K562 (cell line): ENCODE measurements around the gene DIP2C. TPM values are rescaled to one million over a fixed set of nuclear protein-coding genes. Genes with fewer than 3 reads are reported as not detected.

Source experiments
- ATAC-seq: fragments of 200-7000 bp; cut with Tn5 transposase; 3 replicates; pipeline ENCODE4 v1.9.1; 2020; ENCODE audit warnings: moderate library complexity
- BruUV-seq: library from RNA; stranded (reverse); fragments of 400-500 nt; replicated peaks from 2 replicates; lab custom pipeline; 2021; lab: Mats Ljungman, UMichigan
- CTCF ChIA-PET: fragments of 300-600 bp; formaldehyde crosslinking; extraction: SDS; loops from one replicate; lab custom pipeline; 2021; ENCODE audit warnings: low intra/inter-chr PET ratio; lab: Yijun Ruan, JAX
- POLR2A ChIA-PET: fragments of 300-600, 350-650 bp; sonication (Branson Sonifier 250); formaldehyde crosslinking; extraction: SDS; loops from one replicate; lab custom pipeline; 2021; ENCODE audit warnings: antibody characterized with exemption, inconsistent platforms; lab: Yijun Ruan, JAX
- DNase-seq, 4 experiments: peaks; one replicate each; pipeline versions ENCODE4 v3.0.0 to v3.0.0-alpha.2; 2011 to 2018; ENCODE audit warnings: low spot score in 3 of 4, mixed read lengths in 3 of 4; ENCODE audit errors: extremely low read depth in 1 of 4
- FAIRE-seq: peaks from 2 replicates; lab custom pipeline; 2011; peaks lifted over from hg19 to GRCh38; lab: Jason Lieb, UNC
- H2AFZ ChIP-seq: 2 replicates; pipeline ENCODE4 v1.6.0; 2011; ENCODE audit warnings: low read depth, low read length, control low read depth, inconsistent platforms
- H3K27ac ChIP-seq: fragments of 200-600 bp; 3 replicates; pipeline ENCODE4 v1.8.0; 2011; ENCODE audit warnings: low read depth, mild to moderate bottlenecking, control low read depth, inconsistent platforms, low read length, moderate library complexity, mixed read lengths; ENCODE audit errors: extremely low read depth
- H3K27me3 ChIP-seq, 2 experiments: fragments of 300-600 bp in 1 of 2; 2 replicates in 1 of 2; 3 replicates in 1 of 2; pipeline versions ENCODE4 v1.6.0 to v1.8.0; 2011; ENCODE audit warnings: inconsistent platforms in 2 of 2, low read length in 2 of 2, mild to moderate bottlenecking in 1 of 2, mixed read lengths in 1 of 2, moderate library complexity in 1 of 2; ENCODE audit not compliant: control insufficient read depth in 2 of 2, insufficient read depth in 2 of 2
- H3K36me3 ChIP-seq: fragments of 300-600 bp; 3 replicates; pipeline ENCODE4 v1.8.0; 2011; ENCODE audit warnings: mild to moderate bottlenecking, low read length, inconsistent platforms; ENCODE audit not compliant: control insufficient read depth, insufficient read depth
- H3K4me1 ChIP-seq, 2 experiments: fragments of 200-600 bp in 1 of 2; replicated peaks in 1 of 2; 2 replicates in 1 of 2; 3 replicates in 1 of 2; pipeline versions ENCODE4 v1.5.1 to v1.8.0; 2011; ENCODE audit warnings: inconsistent platforms in 2 of 2, low read length in 2 of 2, mild to moderate bottlenecking in 1 of 2, mixed read lengths in 1 of 2, moderate library complexity in 1 of 2; ENCODE audit not compliant: control insufficient read depth in 2 of 2, insufficient read depth in 2 of 2
- H3K4me2 ChIP-seq: 2 replicates; pipeline ENCODE4 v1.6.1; 2011; ENCODE audit warnings: low read length, control low read depth, inconsistent platforms, mixed read lengths; ENCODE audit not compliant: insufficient read depth
- H3K4me3 ChIP-seq: fragments of 200-600 bp; sonication (generic), shearing (Covaris generic); 2 replicates; pipeline ENCODE4 v1.5.1; 2016; ENCODE audit warnings: control low read depth, inconsistent platforms
- H3K79me2 ChIP-seq: fragments of 200-600 bp; 3 replicates; pipeline ENCODE4 v1.8.0; 2011; ENCODE audit warnings: low read length, inconsistent platforms; ENCODE audit not compliant: control insufficient read depth, insufficient read depth
- H3K9ac ChIP-seq, 2 experiments: 2 replicates each; pipeline versions ENCODE4 v1.6.0 to v1.6.1; 2011; ENCODE audit warnings: low read depth in 2 of 2, low read length in 2 of 2, control low read depth in 1 of 2, inconsistent platforms in 1 of 2, mild to moderate bottlenecking in 1 of 2, mixed read lengths in 1 of 2; ENCODE audit not compliant: insufficient read depth in 1 of 2
- H3K9me1 ChIP-seq: one replicate; pipeline ENCODE4 v1.6.0; 2011; ENCODE audit warnings: inconsistent platforms, mild to moderate bottlenecking, low read length, moderate library complexity; ENCODE audit not compliant: control insufficient read depth, insufficient read depth
- H3K9me3 ChIP-seq: replicated peaks from 2 replicates; pipeline ENCODE4 v1.5.1; 2011; ENCODE audit warnings: low read depth, low read length, inconsistent platforms; ENCODE audit not compliant: control insufficient read depth, insufficient read depth
- H4K20me1 ChIP-seq: replicated peaks from 2 replicates; pipeline ENCODE4 v1.6.1; 2011; ENCODE audit warnings: low read length, inconsistent platforms, mixed read lengths; ENCODE audit not compliant: control insufficient read depth, insufficient read depth
- ARID2 ChIP-seq: fragments of 450-650 bp; IDR thresholded peaks from 2 replicates; pipeline ENCODE4 v1.6.1; 2017; ENCODE audit warnings: antibody characterized with exemption, mild to moderate bottlenecking
- BACH1 ChIP-seq: fragments of 200-800 bp; sonication (Bioruptor generic); IDR thresholded peaks from 2 replicates; pipeline ENCODE4 v1.6.1; 2016; ENCODE audit warnings: missing genetic modification characterization, missing compliant biosample characterization
- CSDE1 ChIP-seq, 2 experiments: fragments of 450-650 bp; IDR thresholded peaks; 2 replicates each; pipeline ENCODE4 v1.6.1; 2016; ENCODE audit warnings: mild to moderate bottlenecking in 1 of 2
- DMBX1 ChIP-seq: fragments of 250-450 bp; sonication (Bioruptor Pico); IDR thresholded peaks from 2 replicates; pipeline ENCODE4 v1.8.0; 2022; ENCODE audit warnings: inconsistent platforms, mild to moderate bottlenecking, moderate library complexity, borderline replicate concordance
- ELK1 ChIP-seq: sonication (generic); formaldehyde crosslinking; IDR thresholded peaks from 2 replicates; pipeline ENCODE4 v1.8.1; 2022; ENCODE audit warnings: missing genetic modification reagents
- NCOA2 ChIP-seq, 2 experiments: fragments of 450-650 bp; IDR thresholded peaks; 2 replicates each; pipeline ENCODE4 v1.6.1; 2018; ENCODE audit warnings: mild to moderate bottlenecking in 2 of 2, moderate library complexity in 1 of 2; ENCODE audit not compliant: partially characterized antibody in 2 of 2
- NCOA4 ChIP-seq: fragments of 450-650 bp; IDR thresholded peaks from 2 replicates; pipeline ENCODE4 v1.6.1; 2018; ENCODE audit warnings: mild to moderate bottlenecking; ENCODE audit not compliant: partially characterized antibody
- POLR2G ChIP-seq: fragments of 200-400 bp; formaldehyde crosslinking; IDR thresholded peaks from 2 replicates; pipeline ENCODE4 v1.6.1; 2017; ENCODE audit warnings: low read depth, mild to moderate bottlenecking, antibody characterized with exemption, low read length, moderate library complexity
- PRMT5 ChIP-seq: sonication (generic); formaldehyde crosslinking; IDR thresholded peaks from 2 replicates; pipeline ENCODE4 v1.5.0; 2020; ENCODE audit warnings: missing genetic modification reagents
- RBBP5 ChIP-seq: fragments of 200-600 bp; sonication (generic); IDR thresholded peaks from 2 replicates; pipeline ENCODE4 v1.6.1; 2012; ENCODE audit warnings: borderline replicate concordance, mild to moderate bottlenecking, low read length, control low read depth, inconsistent platforms; ENCODE audit not compliant: insufficient read depth, poor library complexity, severe bottlenecking
- SNAPC5 ChIP-seq: fragments of 250-450 bp; sonication (Bioruptor Pico); IDR thresholded peaks from 2 replicates; pipeline ENCODE4 v1.8.0; 2021; ENCODE audit warnings: moderate library complexity, mild to moderate bottlenecking, inconsistent platforms
- STAG1 ChIP-seq: sonication (generic); formaldehyde crosslinking; IDR thresholded peaks from 2 replicates; pipeline ENCODE4 v1.5.0; 2020; ENCODE audit warnings: missing genetic modification reagents, borderline replicate concordance
- TAF15 ChIP-seq: fragments of 200-400 bp; formaldehyde crosslinking; IDR thresholded peaks from 2 replicates; pipeline ENCODE4 v1.6.1; 2017; ENCODE audit warnings: mild to moderate bottlenecking, low read depth, low read length, moderate library complexity
- TBL1XR1 ChIP-seq, 2 experiments: IDR thresholded peaks; 2 replicates each; pipeline ENCODE4 v1.6.1; 2012; ENCODE audit warnings: improper control_type of control experiment in 2 of 2, low read length in 2 of 2, mild to moderate bottlenecking in 1 of 2
- U2AF1 ChIP-seq: fragments of 200-400 bp; formaldehyde crosslinking; optimal IDR thresholded peaks from 2 replicates; pipeline ENCODE3; 2017; ENCODE audit warnings: mild to moderate bottlenecking, low read depth, low read length, moderate library complexity
- ZNF398 ChIP-seq: fragments of 250-450 bp; sonication (Bioruptor Pico); IDR thresholded peaks from 2 replicates; pipeline ENCODE4 v1.8.0; 2021; ENCODE audit warnings: moderate library complexity, mild to moderate bottlenecking, inconsistent platforms
- WGBS: fragments of 100-300 bp; shearing (Covaris generic); methylation state at CpG from one replicate; pipeline ENCODE4 v1.1.6; 2016; ENCODE audit warnings: low coverage, mixed read lengths; ENCODE audit not compliant: insufficient coverage; ENCODE audit errors: missing lambda C conversion rate; 5-methylcytosine and 5-hydroxymethylcytosine counted together
- in situ Hi-C: fragments of 300-500 bp; cut with MboI; formaldehyde crosslinking; loops from 4 replicates; pipeline ENCODE4 v1.15.0; 2018; ENCODE audit warnings: inconsistent platforms, mixed read lengths
- intact Hi-C: fragments of 100-400 bp; cut with micrococcal nuclease; formaldehyde crosslinking; loops from 2 replicates; pipeline ENCODE4 v1.14.2; 2022
- polyA plus RNA-seq, 8 experiments: library from polyadenylated mRNA; depleted of rRNA in 4 of 8; stranded (reverse) in 5 of 8; unstranded in 3 of 8; fragments of >200 nt; fragmentation: Nextera tagmentation in 2 of 8; fragmentation: Illumina TruSeq in 1 of 8; extraction: Ambion mirVana in 2 of 8; extraction: Trizol in 1 of 8; gene quantifications; 2 replicates each; pipeline versions ENCODE4 v1.2.1 to v1.2.3, GENCODE V29; 2011 to 2014; ENCODE audit warnings: inconsistent platforms in 1 of 8, missing spikeins in 1 of 8
- total RNA-seq, 7 experiments: library from RNA; depleted of rRNA in 6 of 7; stranded (reverse); fragments of >200 nt in 6 of 7; fragmentation: Illumina TruSeq in 2 of 7; extraction: Trizol in 2 of 7; gene quantifications; 2 replicates each; pipeline versions ENCODE4 v1.2.1 to v1.2.3, GENCODE V29; 2011 to 2021; ENCODE audit warnings: low replicate concordance in 1 of 7

The DIP2C gene
- total and polyA plus RNA-seq, 9 of the 15 experiments (the other 6 are each of a cell fraction or from before 2014, with no cell fraction given): 0.01 TPM; not detected in 8

- ChIA-PET CTCF (no interaction called here), POLR2A (interaction anchor here (0.6 to 0.9 kb wide), 2 partner anchors 9 to 86 kb away, joined by 3 read pairs; no protein-coding TSS in a partner anchor)
- Histone ChIP-seq H3K36me3 (no peaks in the 10 kb centered on the region), H3K4me2 (no peak overlapping the region), H3K9me3 (no peaks in the 10 kb centered on the region), H3K79me2 (no peaks in the 10 kb centered on the region), H3K4me3 (no peak overlapping the region), H3K27me3 (peaks cover 45 to 74% of the 10 kb centered on the region in 2 experiments; a peak in 4 of 5 replicates), H3K27ac (no peak overlapping the region), H3K9ac (no peak overlapping the region), H2AFZ (no peak overlapping the region), H3K4me1 (no peaks in the 10 kb centered on the region), H4K20me1 (no peaks in the 10 kb centered on the region), H3K9me1 (no peaks in the 10 kb centered on the region)
- FAIRE-seq (no peak), DNase-seq (no peak), ATAC-seq (no peak)
- intact Hi-C loops (no loop called here), in situ Hi-C loops (no loop called here)
- 0% methylated on average over 9 of the region's 9 CpGs for WGBS
- no peak for TF ChIP-seq PRMT5 (CRISPR knock-in tag)
- no peak for TF ChIP-seq NCOA2 (IDR thresholded peaks at IDR 0.05; ENCODE audit: partially characterized antibody in 2 of 2)
- TF ChIP-seq CSDE1 (IDR thresholded peaks at IDR 0.05): no peak
- no peak for TF ChIP-seq ZNF398 (CRISPR knock-in tag)
- no peak for TF ChIP-seq SNAPC5 (CRISPR knock-in tag)
- no peak for TF ChIP-seq POLR2G
- TF ChIP-seq STAG1 (CRISPR knock-in tag): no peak
- TF ChIP-seq TBL1XR1 (IDR thresholded peaks at IDR 0.05; ENCODE audit: low read length in 2 of 2): no peak
- TF ChIP-seq TAF15: no peak
- no peak for TF ChIP-seq NCOA4
- no peak for TF ChIP-seq RBBP5
- TF ChIP-seq ELK1 (CRISPR knock-in tag): no peak
- no peak for TF ChIP-seq BACH1 (tag)
- no peak for TF ChIP-seq ARID2
- no peak for TF ChIP-seq U2AF1
- no peak for TF ChIP-seq DMBX1 (CRISPR knock-in tag)
- no TSS peak for BruUV-seq
These were observed 89.7 kb downstream of the DIP2C start for GRCh38 chr10:599767-600166.
